ENCODE data around the gene USP9Y.

The USP9Y gene

GRCh38 chrY:12765976-12766375 is 64.9 kb downstream of the USP9Y start:
- no peak for DNase-seq

- no peak for DNase-seq
Measured at GRCh38 chrY:12784521-12784920, 83.5 kb downstream of the USP9Y start.

GRCh38 chrY:12793999-12794398 is 93.0 kb downstream of the USP9Y start:
- DNase-seq, result no peak

GRCh38 chrY:12808046-12808445 is 107.0 kb downstream of the USP9Y start:
- DNase-seq, result no peak

- no peak for DNase-seq
Measured at GRCh38 chrY:12809034-12809433, 108.0 kb downstream of the USP9Y start.

- DNase-seq, result no peak
Measured at GRCh38 chrY:12823408-12823807, 122.4 kb downstream of the USP9Y start.

GRCh38 chrY:12826791-12827190 is 125.8 kb downstream of the USP9Y start:
- DNase-seq, result no peak

- no peak for DNase-seq
Measured at GRCh38 chrY:12833284-12833683, 132.3 kb downstream of the USP9Y start.

GRCh38 chrY:12837550-12837949 is 136.5 kb downstream of the USP9Y start:
- no peak for DNase-seq

GRCh38 chrY:12841368-12841767 is 140.3 kb downstream of the USP9Y start:
- DNase-seq, result no peak

GRCh38 chrY:12846793-12847192 is 145.8 kb downstream of the USP9Y start:
- DNase-seq, result no peak

- DNase-seq, result no peak
Measured at GRCh38 chrY:12855791-12856275, 154.8 kb downstream of the USP9Y start.

- DNase-seq, result no peak
Measured at GRCh38 chrY:12867960-12868359, 166.9 kb downstream of the USP9Y start.

- no peak for DNase-seq
Measured at GRCh38 chrY:12896973-12897372, 195.9 kb downstream of the USP9Y start.

- DNase-seq, result no peak
Measured at GRCh38 chrY:12898604-12899003, 197.6 kb downstream of the USP9Y start.

- DNase-seq, result no peak
Measured at GRCh38 chrY:12904618-12905516, 203.8 kb downstream of the USP9Y start, which contains the start of gene DDX3Y. Gene DDX3Y (plus strand): TSS chrY:12904868. CDS start chrY:12904937, 69 bp downstream.

- DNase-seq, result no peak
Measured at GRCh38 chrY:12905517-12905872, 204.5 kb downstream of the USP9Y start.

- DNase-seq, result no peak
Measured at GRCh38 chrY:12905895-12906294, 204.9 kb downstream of the USP9Y start.
